NCI-H2227 (cell line): ENCODE data around the gene CBARP.

Source experiments
- DNase-seq: peaks from one replicate; lab custom pipeline; 2025; ENCODE audit not compliant: unreplicated experiment; lab: John Stamatoyannopoulos, UW

The CBARP gene

DNA sequence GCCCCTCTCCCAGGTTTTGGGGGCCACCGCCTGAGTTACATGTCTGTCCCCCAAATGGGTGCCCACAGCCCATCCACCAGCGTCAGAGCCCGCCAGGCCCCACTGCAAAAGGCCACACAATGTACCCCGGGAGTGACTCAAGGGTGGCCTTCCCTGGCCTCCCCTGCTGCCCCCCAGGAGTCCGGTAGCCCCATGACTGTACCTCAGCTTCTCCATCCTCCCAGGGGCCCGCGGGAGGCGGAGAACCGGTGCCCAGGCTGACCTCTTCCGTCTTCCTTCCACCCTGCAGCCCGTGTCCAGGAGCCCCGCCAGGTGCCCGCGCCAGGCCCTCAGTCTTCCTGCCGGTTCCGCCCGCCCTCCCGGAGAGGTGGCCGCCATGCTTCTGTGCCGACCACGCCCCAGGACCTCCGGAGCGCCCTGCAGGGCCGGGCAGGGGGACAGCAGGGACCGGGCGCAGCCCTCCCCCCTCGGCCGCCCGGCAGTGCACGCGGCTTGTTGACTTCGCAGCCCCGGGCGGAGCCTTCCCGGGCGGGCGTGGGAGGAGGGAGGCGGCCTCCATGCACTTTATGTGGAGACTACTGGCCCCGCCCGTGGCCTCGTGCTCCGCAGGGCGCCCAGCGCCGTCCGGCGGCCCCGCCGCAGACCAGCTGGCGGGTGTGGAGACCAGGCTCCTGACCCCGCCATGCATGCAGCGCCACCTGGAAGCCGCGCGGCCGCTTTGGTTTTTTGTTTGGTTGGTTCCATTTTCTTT, 10.3 kb downstream of the CBARP start:
- DNase-seq: no peak

DNA sequence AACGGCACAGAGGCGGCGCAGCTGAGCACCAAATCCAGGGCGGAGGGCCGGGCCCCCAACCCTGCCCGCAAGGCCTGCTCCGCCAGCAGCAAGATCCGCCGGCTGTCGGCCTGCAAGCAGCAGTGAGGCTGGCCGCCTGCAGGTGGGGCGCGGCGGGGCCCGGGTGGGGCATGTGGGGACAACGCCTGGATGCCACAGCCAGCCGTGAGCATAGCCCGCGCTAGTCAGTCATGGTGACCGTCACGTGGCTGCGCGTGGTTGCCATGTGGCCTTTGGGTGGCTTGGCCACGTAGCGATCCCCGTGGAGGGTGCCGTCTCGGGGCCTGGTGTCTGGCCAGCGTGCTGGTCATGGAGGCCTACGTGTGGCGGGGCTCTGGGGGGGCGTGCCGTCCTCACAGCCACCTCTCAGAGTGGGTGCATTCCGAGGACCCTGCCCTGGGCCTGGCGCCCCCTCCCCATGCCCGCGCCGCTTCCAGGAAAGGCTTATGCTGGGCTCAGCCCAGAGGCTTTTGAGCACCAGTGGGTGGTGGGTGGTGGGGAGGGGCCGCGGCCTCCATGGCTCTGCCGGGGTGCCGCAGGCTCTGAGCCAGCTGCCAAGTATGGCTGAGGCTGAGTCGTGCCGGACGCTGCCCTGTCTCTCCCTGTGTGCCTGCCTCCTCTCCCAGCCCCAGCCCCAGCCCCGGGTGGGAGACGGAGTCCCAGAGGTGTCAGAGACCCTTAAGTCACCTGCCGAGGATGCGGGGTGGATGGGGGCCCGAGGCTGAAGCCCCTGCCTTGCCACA, 11.1 kb downstream of the CBARP start:
- DNase-seq: no peak

DNA sequence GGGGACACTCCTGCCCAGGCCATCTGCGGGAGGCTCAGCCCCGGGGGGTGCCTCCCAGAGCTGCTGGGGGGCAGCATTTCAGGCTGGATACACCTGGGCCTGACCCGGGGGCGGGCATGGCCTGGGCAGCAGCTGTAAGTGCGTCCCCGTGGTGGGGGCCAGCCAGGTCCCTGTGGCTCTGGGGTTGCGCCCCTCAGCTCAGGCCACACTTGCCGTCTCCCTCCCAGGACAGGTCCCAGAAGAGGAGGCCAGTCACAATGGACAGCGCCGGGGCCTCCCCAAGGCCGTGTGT, 11.6 kb downstream of the CBARP start:
- DNase-seq: no peak

GRCh38 chr19:1225440-1226226, 12.2 kb downstream of the CBARP start:
- no peak for DNase-seq

DNA sequence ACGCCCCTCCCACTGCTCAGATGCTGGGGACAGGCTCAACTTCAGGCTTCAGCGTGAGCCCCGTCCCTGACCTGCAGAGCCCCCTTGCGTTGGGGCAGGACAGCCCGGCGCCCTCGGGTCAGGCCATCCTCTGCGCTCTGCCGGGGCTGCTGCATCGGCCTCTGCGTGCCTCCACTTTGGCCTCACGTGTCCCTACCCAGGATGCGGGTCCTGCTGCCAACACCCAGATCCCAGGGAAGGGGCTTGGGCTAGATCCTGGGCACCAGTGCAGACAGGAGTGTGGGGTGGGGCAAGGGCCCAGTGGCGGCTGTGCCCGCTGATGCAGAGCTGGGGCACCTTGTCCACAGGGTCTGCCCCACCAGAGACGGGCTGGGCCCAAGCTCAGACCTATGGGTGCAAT, 13.0 kb downstream of the CBARP start:
- no peak for DNase-seq

DNA sequence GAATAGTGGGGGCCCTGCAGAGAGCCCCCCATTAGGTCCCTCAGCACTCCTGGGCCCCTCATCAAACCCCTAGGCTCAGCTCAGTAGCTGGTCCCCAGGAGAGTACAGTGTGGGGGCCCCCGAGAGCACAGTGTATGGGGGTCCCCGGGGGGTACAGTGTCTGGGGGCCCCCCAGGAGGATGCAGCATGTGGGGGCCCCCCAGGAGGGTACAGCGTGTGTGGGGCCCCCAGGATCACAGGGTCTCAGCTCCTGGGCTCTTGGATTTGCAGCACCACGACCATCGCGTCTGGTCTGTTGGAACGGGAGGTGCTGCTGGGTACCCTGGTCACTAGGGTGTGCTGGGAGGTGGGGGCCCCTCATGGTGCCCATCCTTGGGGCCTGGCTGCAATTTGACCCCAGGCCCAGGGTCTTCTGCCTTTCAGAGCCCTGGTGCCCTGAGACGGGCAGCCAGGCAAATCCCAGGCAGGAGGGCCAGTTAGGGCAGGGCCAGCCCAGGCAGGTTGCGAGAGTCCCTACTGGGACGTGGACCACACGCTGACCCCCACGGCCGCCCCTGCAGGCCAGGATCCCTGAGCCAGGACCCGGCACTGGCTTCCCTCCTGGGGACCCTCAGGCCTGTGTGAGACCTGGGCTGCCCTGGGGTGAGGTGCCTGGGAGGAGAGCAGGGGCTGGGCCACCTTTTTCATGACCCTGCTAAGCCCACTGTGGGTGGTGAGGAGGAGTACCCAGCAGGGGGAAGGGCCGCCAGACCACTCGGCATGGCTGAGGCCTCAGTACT, 13.6 kb downstream of the CBARP start:
- no peak for DNase-seq

DNA sequence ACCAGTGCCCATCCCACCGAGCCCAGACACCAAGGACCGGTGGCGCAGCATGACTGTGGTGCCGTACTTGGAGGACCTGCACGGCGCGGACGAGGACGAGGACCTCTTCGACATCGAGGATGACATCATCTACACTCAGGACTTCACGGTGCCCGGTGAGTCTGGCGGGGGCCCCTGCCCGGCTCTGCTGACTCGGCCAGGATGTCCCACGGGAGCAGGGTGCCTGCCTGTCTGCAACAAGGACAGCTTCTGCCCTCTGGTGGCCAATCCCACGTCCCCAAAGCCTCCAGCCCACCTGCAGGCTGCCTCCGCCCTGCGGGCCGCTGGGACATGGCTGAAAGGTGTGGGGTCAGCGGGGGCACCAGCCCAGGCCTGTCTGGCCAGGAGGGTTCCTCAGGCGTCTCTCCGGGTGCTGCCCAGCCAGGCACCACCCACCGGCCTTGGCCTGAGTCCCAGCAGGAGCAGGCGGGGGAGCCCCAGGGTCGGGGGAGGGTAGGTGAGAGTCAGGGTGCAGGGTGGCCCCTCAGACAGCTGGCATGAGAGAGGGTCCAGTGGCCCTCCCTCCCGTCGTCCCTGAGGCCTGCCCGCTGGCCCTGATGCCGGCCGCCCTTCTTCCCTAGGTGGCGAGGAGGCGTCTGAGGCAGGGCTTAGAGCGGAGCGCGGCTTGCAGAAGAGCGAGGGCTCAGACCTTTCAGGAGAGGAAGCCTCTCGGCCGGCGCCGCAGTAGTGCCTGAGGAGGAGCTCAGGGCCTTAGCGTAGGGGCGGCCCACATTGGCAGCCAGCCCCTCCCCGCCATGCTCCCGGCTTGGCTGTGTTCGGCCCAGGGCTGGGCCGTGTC, 14.6 kb downstream of the CBARP start:
- peak; percentile 44 for DNase-seq

- DNase-seq: no peak
Measured at GRCh38 chr19:1222394-1222793, 15.4 kb downstream of the CBARP start.

- DNase-seq: no peak
Measured at GRCh38 chr19:1221904-1222255, 15.9 kb downstream of the CBARP start.

DNA sequence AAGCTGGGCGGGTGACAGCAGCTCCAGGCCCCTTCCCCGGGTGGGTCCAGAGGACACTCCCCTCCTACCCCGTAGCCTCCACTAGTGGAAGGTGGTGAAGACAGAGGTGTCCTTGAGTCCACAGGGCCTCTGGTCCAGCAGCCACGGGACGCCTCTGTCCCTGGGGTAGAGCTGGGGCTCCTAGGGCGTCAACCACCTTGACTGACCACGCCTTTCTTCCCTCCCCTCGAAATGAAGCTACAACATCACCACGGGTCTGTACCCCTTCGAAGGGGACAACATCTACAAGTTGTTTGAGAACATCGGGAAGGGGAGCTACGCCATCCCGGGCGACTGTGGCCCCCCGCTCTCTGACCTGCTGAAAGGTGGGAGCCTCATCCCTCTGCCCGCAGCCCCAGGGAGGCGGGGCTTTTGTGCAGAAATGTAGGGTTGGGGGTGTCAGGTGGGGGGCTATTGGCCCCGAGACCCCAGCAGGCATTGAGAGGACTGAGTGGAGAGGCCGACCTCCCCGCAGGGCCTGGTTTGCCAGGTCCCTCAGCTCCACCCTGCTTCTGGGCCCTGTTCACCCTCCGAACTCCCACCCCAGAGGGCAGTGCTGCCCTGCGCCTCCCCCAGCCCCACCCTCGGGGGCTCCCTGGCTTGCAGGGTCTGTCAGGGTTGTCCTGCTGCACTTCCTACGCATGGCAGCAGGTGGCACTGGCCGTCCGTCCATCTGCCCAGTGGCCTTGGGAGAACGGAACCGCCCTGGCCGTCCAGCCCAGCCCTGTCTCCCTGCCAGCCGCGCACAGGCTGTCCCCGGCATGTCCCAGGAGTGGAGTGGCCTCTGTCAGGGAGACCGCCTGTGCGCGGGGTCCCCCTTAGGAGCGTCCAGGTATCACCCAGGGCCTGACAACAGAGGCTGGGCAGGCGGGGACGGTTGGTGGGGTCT, 16.6 kb downstream of the CBARP start:
- DNase-seq: peak; percentile 56

GRCh38 chr19:1220477-1220930, 17.3 kb downstream of the CBARP start:
- DNase-seq: no peak

- DNase-seq: no peak
Measured at GRCh38 chr19:1219786-1220476, 17.9 kb downstream of the CBARP start.

DNA sequence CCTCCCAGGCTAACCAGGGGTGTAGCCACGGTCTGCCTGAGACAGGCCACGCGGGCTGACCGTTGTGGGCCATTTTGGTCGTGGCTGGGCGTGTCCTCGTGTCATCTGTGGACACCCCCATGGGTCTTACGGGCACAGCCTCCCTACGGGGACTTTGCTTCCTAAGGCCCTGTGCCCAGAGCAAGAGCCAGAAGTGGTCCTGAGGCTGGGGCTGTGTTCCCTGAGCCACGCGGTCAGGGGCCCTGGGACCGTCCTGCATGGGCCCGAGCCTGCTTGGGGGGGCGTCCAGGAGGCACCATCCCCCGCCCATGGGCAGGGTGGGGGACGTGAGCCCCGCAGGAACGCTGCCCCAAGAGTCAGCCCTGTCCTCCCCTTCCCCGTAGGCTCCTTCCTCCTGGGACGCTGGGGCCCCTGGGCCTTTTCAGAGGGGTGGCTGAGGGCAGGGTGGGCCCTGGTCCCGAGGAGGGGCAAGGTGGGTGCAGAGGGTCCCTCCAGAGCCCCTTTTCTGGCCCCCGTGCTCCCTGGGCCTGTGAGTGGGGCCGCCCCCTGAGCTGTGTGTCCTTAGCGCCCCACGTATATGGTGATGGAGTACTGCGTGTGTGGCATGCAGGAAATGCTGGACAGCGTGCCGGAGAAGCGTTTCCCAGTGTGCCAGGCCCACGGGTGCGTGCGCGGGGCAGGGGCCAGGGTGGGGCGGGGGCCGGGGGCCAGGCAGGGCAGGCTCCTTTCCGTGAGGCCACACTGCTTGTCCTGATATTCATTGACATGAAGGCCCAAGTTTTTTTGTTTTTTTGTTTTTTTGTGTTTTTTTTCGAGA, 18.8 kb downstream of the CBARP start:
- DNase-seq: no peak

DNA sequence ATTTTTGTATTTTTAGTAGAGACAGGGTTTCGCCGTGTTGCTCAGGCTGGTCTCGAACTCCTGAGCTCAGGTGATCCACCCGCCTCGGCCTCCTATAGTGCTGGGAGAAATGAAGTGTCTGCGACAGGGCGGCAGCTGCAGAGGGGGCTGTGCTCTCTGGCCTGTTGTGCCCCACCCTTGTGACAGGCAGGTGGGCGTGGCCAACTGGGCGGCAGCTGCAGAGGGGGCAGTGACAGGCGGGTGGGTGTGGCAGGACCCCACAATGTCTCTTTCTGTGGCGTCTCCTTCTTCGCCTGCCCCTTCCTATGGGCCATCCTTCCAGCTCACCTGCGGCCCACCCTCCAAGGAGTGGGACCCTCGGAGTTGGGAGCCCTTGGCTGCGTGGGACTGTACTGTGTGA, 20.4 kb downstream of the CBARP start:
- DNase-seq: peak; percentile 24

GRCh38 chr19:1216756-1217155, 21.0 kb downstream of the CBARP start:
- DNase-seq: no peak

GRCh38 chr19:1214862-1215731, 22.7 kb downstream of the CBARP start:
- DNase-seq: no peak
